CD4-positive, alpha-beta T cell treated with Interleukin-21 for 1 hour (primary cell): ENCODE results near the gene ACACA.

ENCODE experiments used
- DNase-seq: peaks from one replicate; pipeline ENCODE4 v3.0.0-alpha.2; 2020

ACACA gene

GRCh38 chr17:37064206-37064605 is 342.4 kb downstream of the ACACA start:
- DNase-seq, result no peak

GRCh38 chr17:37062021-37062420 is 344.6 kb downstream of the ACACA start:
- no peak for DNase-seq

GRCh38 chr17:37060928-37061327 is 345.7 kb downstream of the ACACA start:
- no peak for DNase-seq

- no peak for DNase-seq
Measured at GRCh38 chr17:37060094-37060493, 346.5 kb downstream of the ACACA start.

- no peak for DNase-seq
Measured at GRCh38 chr17:37059493-37059892, 347.1 kb downstream of the ACACA start.

- no peak for DNase-seq
Measured at GRCh38 chr17:37056622-37057021, 350.0 kb downstream of the ACACA start.

- no peak for DNase-seq
Measured at GRCh38 chr17:37054894-37055293, 351.7 kb downstream of the ACACA start.

- no peak for DNase-seq
Measured at GRCh38 chr17:37052450-37052849, 354.2 kb downstream of the ACACA start.

GRCh38 chr17:37051833-37052232 is 354.8 kb downstream of the ACACA start:
- DNase-seq, result no peak

- no peak for DNase-seq
Measured at GRCh38 chr17:37051381-37051780, 355.3 kb downstream of the ACACA start.

GRCh38 chr17:37050920-37051319 is 355.7 kb downstream of the ACACA start:
- DNase-seq, result no peak

GRCh38 chr17:37048811-37049210 is 357.8 kb downstream of the ACACA start:
- DNase-seq, result no peak

- peak; percentile 78 for DNase-seq
Measured at GRCh38 chr17:37047631-37048104, 359.0 kb downstream of the ACACA start.

GRCh38 chr17:37045351-37045922 is 361.2 kb downstream of the ACACA start:
- DNase-seq, result no peak

- DNase-seq, result no peak
Measured at GRCh38 chr17:37043201-37043600, 363.4 kb downstream of the ACACA start.

- no peak for DNase-seq
Measured at GRCh38 chr17:37041932-37042331, 364.7 kb downstream of the ACACA start.

- DNase-seq, result no peak
Measured at GRCh38 chr17:37039269-37039668, 367.4 kb downstream of the ACACA start.

GRCh38 chr17:37037590-37038155 is 369.0 kb downstream of the ACACA start:
- no peak for DNase-seq
